Cardiac muscle cell (in vitro differentiated cells and primary cell): Measurements from ENCODE around the gene CNTN5. TPM values are rescaled to one million over a fixed set of nuclear protein-coding genes. Genes with fewer than 3 reads are reported as not detected.
"Not testable (repeated sequence)": the region's sequence is repeated elsewhere in the genome, so short reads cannot be mapped to it uniquely, and the experiment has no call there.

ENCODE experiments used
- DNase-seq, 2 donors: peaks; one replicate each; pipeline versions ENCODE4 v3.0.0 to v3.0.0-alpha.2; 2010 to 2017; ENCODE audit warnings: low read depth in 1 of 2, low spot score in 1 of 2
- H3K27ac ChIP-seq: fragments of 200-600 bp; sonication (generic); 2 replicates; pipeline ENCODE4 v1.5.1; 2016
- H3K27me3 ChIP-seq: fragments of 200-600 bp; sonication (generic); 2 replicates; pipeline ENCODE4 v1.6.0; 2016; ENCODE audit warnings: control low read depth
- H3K36me3 ChIP-seq: fragments of 200-600 bp; sonication (generic); 2 replicates; pipeline ENCODE4 v1.5.1; 2016; ENCODE audit warnings: control low read depth
- H3K4me1 ChIP-seq: fragments of 200-600 bp; sonication (generic); 2 replicates; pipeline ENCODE4 v1.8.1; 2017; ENCODE audit warnings: low read depth, mild to moderate bottlenecking, mixed run types
- H3K4me3 ChIP-seq: fragments of 200-600 bp; sonication (generic); 2 replicates; pipeline ENCODE4 v1.5.1; 2016; ENCODE audit warnings: mild to moderate bottlenecking
- H3K9me3 ChIP-seq: fragments of 200-600 bp; sonication (generic); 2 replicates; pipeline ENCODE4 v1.5.1; 2017; ENCODE audit warnings: low read depth, mild to moderate bottlenecking, control low read depth
- CTCF ChIP-seq: IDR thresholded peaks from 2 replicates; pipeline ENCODE4 v1.5.1; 2012; ENCODE audit warnings: low read depth, mild to moderate bottlenecking, low read length
- polyA plus RNA-seq: library from polyadenylated mRNA; unstranded; fragments of >200 nt; fragmentation: Nextera tagmentation; extraction: Ambion mirVana; gene quantifications from 2 replicates; pipeline ENCODE4 v1.2.1, GENCODE V29; 2016
- total RNA-seq: library from RNA; depleted of rRNA; stranded (reverse); fragments of >200 nt; gene quantifications from 2 replicates; pipeline ENCODE4 v1.2.3, GENCODE V29; 2016

Gene CNTN5
- total and polyA plus RNA-seq, 2 experiments from 2014 or later = 30.0 to 41.3 TPM

- DNase-seq = no peak
- no peaks in the 10 kb centered on the region for H3K27me3 ChIP-seq
- no peaks in the 10 kb centered on the region for H3K9me3 ChIP-seq
- H3K36me3 ChIP-seq = no peaks in the 10 kb centered on the region
- H3K4me3 ChIP-seq = no peak overlapping the region
- no peak overlapping the region for H3K27ac ChIP-seq
- peaks cover 3% of the 10 kb centered on the region for H3K4me1 ChIP-seq
- TF ChIP-seq CTCF = no peak
Observed at GRCh38 chr11:99079576-99079975, 58.8 kb downstream of the CNTN5 start.

GRCh38 chr11:99080154-99080553 lies 59.4 kb downstream of the CNTN5 start:
- H3K4me3 ChIP-seq = no peak overlapping the region
- DNase-seq = no peak
- peaks cover 3% of the 10 kb centered on the region for H3K4me1 ChIP-seq
- H3K27me3 ChIP-seq = no peaks in the 10 kb centered on the region
- H3K9me3 ChIP-seq = no peaks in the 10 kb centered on the region
- no peaks in the 10 kb centered on the region for H3K36me3 ChIP-seq
- TF ChIP-seq CTCF = no peak
- H3K27ac ChIP-seq = no peak overlapping the region

- TF ChIP-seq CTCF = no peak
- Histone ChIP-seq H3K27ac (no peak overlapping the region), H3K27me3 (no peaks in the 10 kb centered on the region), H3K4me3 (no peak overlapping the region), H3K4me1 (no peaks in the 10 kb centered on the region), H3K9me3 (no peaks in the 10 kb centered on the region), H3K36me3 (no peaks in the 10 kb centered on the region)
- no peak for DNase-seq
Observed at GRCh38 chr11:99098258-99098657, 77.5 kb downstream of the CNTN5 start.

- no peak for TF ChIP-seq CTCF
Observed at GRCh38 chr11:99098751-99099150, 78.0 kb downstream of the CNTN5 start.

GRCh38 chr11:99117603-99118002 lies 96.9 kb downstream of the CNTN5 start:
- Histone ChIP-seq H3K36me3 (no peaks in the 10 kb centered on the region), H3K4me3 (no peak overlapping the region), H3K9me3 (no peaks in the 10 kb centered on the region), H3K27ac (no peak overlapping the region), H3K4me1 (no peaks in the 10 kb centered on the region), H3K27me3 (no peaks in the 10 kb centered on the region)
- no peak for DNase-seq
- no peak for TF ChIP-seq CTCF

More at GRCh38 chr11:99098751-99099150, 78.0 kb downstream of the CNTN5 start:
- no peak overlapping the region for H3K4me3 ChIP-seq
- H3K27ac ChIP-seq = no peak overlapping the region
- H3K27me3 ChIP-seq = no peaks in the 10 kb centered on the region
- no peaks in the 10 kb centered on the region for H3K9me3 ChIP-seq
- DNase-seq = no peak
- H3K36me3 ChIP-seq = no peaks in the 10 kb centered on the region
- H3K4me1 ChIP-seq = no peaks in the 10 kb centered on the region

- not testable (repeated sequence) for H3K36me3 ChIP-seq, H3K27ac ChIP-seq, H3K4me1 ChIP-seq, H3K9me3 ChIP-seq, H3K4me3 ChIP-seq, H3K27me3 ChIP-seq, DNase-seq
Observed at GRCh38 chr11:99133862-99134261, 113.1 kb downstream of the CNTN5 start.
